Right lung (tissue), 5 donors: ENCODE data around the gene CSRP3. TPM values are rescaled to one million over a fixed set of nuclear protein-coding genes. Genes with fewer than 3 reads are reported as not detected.
"Not testable (repeated sequence)": the region's sequence is repeated elsewhere in the genome, so short reads cannot be mapped to it uniquely, and the experiment has no call there.

ENCODE experiments used
- DNase-seq, 2 donors: peaks; one replicate each; pipeline ENCODE4 v3.0.0-alpha.2; 2013
- polyA plus RNA-seq, 5 donors: library from polyadenylated mRNA; unstranded; fragments of 120-200 nt; gene quantifications; one replicate each; pipeline versions ENCODE4 v1.2.1 to v1.2.3, GENCODE V29; 2013; ENCODE audit warnings: inconsistent platforms in 1 of 5, low replicate concordance in 1 of 5; ENCODE audit not compliant: insufficient read length in 5 of 5, insufficient read depth in 1 of 5

Gene CSRP3
- polyA plus RNA-seq, 5 donors, result 0.40 to 29.2 (median 1.1) TPM

- no peak for DNase-seq
These were observed 13.9 kb downstream of the CSRP3 start for GRCh38 chr11:19187833-19188258.

- DNase-seq, result no peak
These were observed 14.5 kb downstream of the CSRP3 start for GRCh38 chr11:19187114-19187832.

- no peak for DNase-seq
These were observed 16.2 kb downstream of the CSRP3 start for GRCh38 chr11:19185516-19186052.

GRCh38 chr11:19185036-19185435 lies 16.7 kb downstream of the CSRP3 start:
- no peak for DNase-seq

- DNase-seq, result no peak
These were observed 18.1 kb downstream of the CSRP3 start for GRCh38 chr11:19183646-19184045.

- no peak for DNase-seq
These were observed 20.1 kb downstream of the CSRP3 start for GRCh38 chr11:19181531-19182261.

GRCh38 chr11:19176629-19177186 lies 25.1 kb downstream of the CSRP3 start:
- DNase-seq, result no peak

- no peak for DNase-seq
These were observed 27.7 kb downstream of the CSRP3 start for GRCh38 chr11:19173964-19174638.

- no peak for DNase-seq
These were observed 28.6 kb downstream of the CSRP3 start for GRCh38 chr11:19173004-19173689.

- DNase-seq, result no peak
These were observed 33.7 kb downstream of the CSRP3 start for GRCh38 chr11:19168090-19168489.

- DNase-seq, result no peak
These were observed 36.9 kb downstream of the CSRP3 start for GRCh38 chr11:19164881-19165280.

GRCh38 chr11:19164230-19164855 lies 37.4 kb downstream of the CSRP3 start:
- DNase-seq, result no peak

GRCh38 chr11:19163617-19164016 lies 38.2 kb downstream of the CSRP3 start:
- DNase-seq, result no peak

GRCh38 chr11:19162951-19163505 lies 38.8 kb downstream of the CSRP3 start:
- no peak for DNase-seq

- no peak for DNase-seq
These were observed 40.1 kb downstream of the CSRP3 start for GRCh38 chr11:19161651-19162050.

GRCh38 chr11:19160847-19161246 lies 40.9 kb downstream of the CSRP3 start:
- no peak for DNase-seq

GRCh38 chr11:19156892-19157291 lies 44.9 kb downstream of the CSRP3 start:
- no peak for DNase-seq

GRCh38 chr11:19145319-19145718 lies 56.5 kb downstream of the CSRP3 start:
- DNase-seq, result no peak

GRCh38 chr11:19136884-19137283 lies 64.9 kb downstream of the CSRP3 start:
- not testable (repeated sequence) for DNase-seq

- no peak for DNase-seq
These were observed 67.8 kb downstream of the CSRP3 start for GRCh38 chr11:19134004-19134403.
